Measurements from ENCODE around the gene ZBTB20.

ZBTB20 gene

DNA sequence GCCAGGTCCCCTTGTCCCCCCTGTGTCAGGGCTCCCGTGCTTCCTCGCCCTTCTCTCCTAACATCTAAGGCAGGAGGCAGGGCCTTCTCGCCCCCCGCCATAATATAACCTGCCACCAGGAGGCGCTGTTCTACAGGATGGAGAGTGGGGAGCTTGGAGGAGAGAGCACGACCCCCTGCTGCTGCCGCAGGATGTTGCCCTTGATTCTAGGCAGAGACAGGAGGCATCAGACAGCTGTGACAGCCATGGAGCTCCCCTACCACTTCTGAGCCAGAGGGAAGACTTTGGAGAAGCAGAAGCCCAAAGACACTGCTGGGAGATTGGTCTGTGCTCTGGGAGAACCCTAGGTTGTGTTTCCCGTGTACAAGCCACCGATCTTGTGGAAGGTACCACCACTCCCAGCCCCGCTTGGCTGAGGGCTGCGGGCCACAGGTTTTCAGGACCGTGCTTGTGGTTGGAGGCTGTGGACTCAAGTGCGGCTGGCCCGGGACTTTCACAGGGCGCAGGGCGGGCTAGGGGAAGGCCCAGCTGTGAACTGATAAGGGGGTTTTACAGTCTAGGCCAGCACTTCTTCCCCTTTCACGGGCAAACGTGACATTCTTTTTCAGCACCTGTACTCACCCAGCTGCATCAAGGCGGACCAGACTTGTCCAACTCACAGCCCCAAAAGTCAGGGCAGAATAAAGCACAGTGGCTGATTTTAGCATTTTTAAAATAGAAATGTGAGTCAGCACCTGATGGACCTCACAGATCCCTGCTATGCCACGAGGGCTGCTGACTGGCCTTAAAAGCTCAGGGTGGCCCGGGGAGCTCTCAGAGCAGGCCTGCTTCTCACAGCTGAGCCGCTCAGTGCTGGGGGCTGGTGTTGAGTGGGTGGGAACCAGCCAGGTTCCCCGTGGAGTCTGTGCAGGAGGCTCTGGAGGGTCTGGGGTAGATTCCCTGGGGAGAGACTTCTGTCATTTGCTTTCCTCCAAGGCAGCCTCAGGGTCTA is 855.9 kb downstream of the ZBTB20 start:
- Histone ChIP-seq H3K79me2 (ENCODE audit: control insufficient read depth, low read length) (no peaks in the 10 kb centered on the region), H3K4me3 (ENCODE audit: low read length) (peak overlapping the region; percentile 49), H3K4me1 (ENCODE audit: control insufficient read depth, low read length) (peaks cover 15% of the 10 kb centered on the region), H3K27ac (ENCODE audit: low read depth, low read length) (no peak overlapping the region), H3K9me2 (replicated peaks; ENCODE audit: control insufficient read depth, low read length) (no peaks in the 10 kb centered on the region), H3K9me3 (ENCODE audit: control insufficient read depth, insufficient read depth, low read length) (no peaks in the 10 kb centered on the region), H3K4me2 (ENCODE audit: low read length) (peak overlapping the region; percentile 61), H3F3A (ENCODE audit: control insufficient read depth, insufficient read depth) (no peaks in the 10 kb centered on the region), H3K36me3 (ENCODE audit: control insufficient read depth, low read length) (no peaks in the 10 kb centered on the region), H4K20me1 (ENCODE audit: control insufficient read depth, insufficient read depth, low read depth, low read length) (no peaks in the 10 kb centered on the region), H3K27me3 (ENCODE audit: control insufficient read depth, low read length) (no peaks in the 10 kb centered on the region)
- TF ChIP-seq, protein P1, sequence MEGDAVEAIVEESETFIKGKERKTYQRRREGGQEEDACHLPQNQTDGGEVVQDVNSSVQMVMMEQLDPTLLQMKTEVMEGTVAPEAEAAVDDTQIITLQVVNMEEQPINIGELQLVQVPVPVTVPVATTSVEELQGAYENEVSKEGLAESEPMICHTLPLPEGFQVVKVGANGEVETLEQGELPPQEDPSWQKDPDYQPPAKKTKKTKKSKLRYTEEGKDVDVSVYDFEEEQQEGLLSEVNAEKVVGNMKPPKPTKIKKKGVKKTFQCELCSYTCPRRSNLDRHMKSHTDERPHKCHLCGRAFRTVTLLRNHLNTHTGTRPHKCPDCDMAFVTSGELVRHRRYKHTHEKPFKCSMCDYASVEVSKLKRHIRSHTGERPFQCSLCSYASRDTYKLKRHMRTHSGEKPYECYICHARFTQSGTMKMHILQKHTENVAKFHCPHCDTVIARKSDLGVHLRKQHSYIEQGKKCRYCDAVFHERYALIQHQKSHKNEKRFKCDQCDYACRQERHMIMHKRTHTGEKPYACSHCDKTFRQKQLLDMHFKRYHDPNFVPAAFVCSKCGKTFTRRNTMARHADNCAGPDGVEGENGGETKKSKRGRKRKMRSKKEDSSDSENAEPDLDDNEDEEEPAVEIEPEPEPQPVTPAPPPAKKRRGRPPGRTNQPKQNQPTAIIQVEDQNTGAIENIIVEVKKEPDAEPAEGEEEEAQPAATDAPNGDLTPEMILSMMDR (IDR thresholded peaks at IDR 0.05; ENCODE audit: low read depth, low read length, poor library complexity, severe bottlenecking), result peak; percentile 98
- no peak for TF ChIP-seq EZH2phosphoT487 (IDR thresholded peaks at IDR 0.05; ENCODE audit: borderline replicate concordance, low read length)

DNA sequence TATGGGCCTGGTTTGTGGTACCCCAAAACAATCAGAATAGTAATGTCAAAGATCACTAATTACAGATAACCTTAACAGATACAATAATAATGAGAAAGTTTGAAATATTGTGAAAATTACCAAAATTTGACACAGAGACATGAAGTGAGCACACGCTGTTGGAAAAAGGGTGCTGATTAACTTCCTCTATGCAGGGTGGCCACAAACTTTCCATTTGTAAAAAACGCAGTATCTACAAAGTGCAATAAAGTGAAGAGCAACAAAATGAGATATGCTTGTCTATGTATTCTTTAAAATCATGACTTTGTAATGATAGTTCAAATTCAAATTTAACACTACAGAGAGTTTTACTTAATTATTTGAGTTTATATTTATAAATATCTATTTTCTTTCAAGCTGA is 860.8 kb downstream of the ZBTB20 start:
- no peaks in the 10 kb centered on the region for H3F3A ChIP-seq (ENCODE audit: control insufficient read depth, insufficient read depth)
- TF ChIP-seq, protein P1 (IDR thresholded peaks at IDR 0.05; ENCODE audit: low read depth, low read length, poor library complexity, severe bottlenecking), result no peak
- no peak for TF ChIP-seq EZH2phosphoT487 (IDR thresholded peaks at IDR 0.05; ENCODE audit: borderline replicate concordance, low read length)
- H3K4me3 ChIP-seq (ENCODE audit: low read length), result no peak overlapping the region
- H3K27ac ChIP-seq (ENCODE audit: low read depth, low read length), result no peak overlapping the region
- H4K20me1 ChIP-seq (ENCODE audit: control insufficient read depth, insufficient read depth, low read depth, low read length), result no peaks in the 10 kb centered on the region
- H3K36me3 ChIP-seq (ENCODE audit: control insufficient read depth, low read length), result no peaks in the 10 kb centered on the region
- no peaks in the 10 kb centered on the region for H3K27me3 ChIP-seq (ENCODE audit: control insufficient read depth, low read length)
- no peaks in the 10 kb centered on the region for H3K79me2 ChIP-seq (ENCODE audit: control insufficient read depth, low read length)
- no peaks in the 10 kb centered on the region for H3K9me2 ChIP-seq (replicated peaks; ENCODE audit: control insufficient read depth, low read length)
- H3K9me3 ChIP-seq (ENCODE audit: control insufficient read depth, insufficient read depth, low read length), result no peaks in the 10 kb centered on the region
- H3K4me1 ChIP-seq (ENCODE audit: control insufficient read depth, low read length), result peaks cover 10% of the 10 kb centered on the region
- no peak overlapping the region for H3K4me2 ChIP-seq (ENCODE audit: low read length)

DNA sequence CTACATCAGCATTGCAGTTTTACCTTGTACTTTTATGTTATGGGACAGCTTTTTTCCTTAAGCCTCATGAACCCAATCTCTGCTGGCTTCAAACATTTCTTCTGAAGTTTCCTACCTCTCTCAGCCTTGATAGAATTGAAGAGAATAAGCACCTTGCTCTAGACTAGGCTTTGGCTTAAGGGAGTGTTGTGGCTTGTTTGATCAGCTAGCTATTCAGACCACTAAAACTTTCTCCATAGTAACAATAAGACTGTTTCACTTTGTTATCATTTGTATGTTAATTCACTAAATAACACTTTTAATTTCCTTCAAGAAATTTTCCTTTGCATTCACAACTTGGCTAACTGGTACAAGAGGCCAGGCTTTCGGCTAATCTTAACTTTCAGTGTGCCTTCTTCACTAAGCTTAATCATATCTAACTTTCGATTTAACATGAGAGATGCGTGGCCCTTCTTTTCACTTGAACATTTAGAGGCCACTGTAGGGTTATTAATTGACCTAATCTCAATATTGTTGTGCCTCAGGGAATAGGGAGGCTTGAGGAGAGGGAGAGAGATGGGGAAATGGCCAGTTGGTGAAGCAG is 861.3 kb downstream of the ZBTB20 start:
- H4K20me1 ChIP-seq (ENCODE audit: control insufficient read depth, insufficient read depth, low read depth, low read length), result no peaks in the 10 kb centered on the region
- H3K36me3 ChIP-seq (ENCODE audit: control insufficient read depth, low read length), result no peaks in the 10 kb centered on the region
- no peaks in the 10 kb centered on the region for H3K79me2 ChIP-seq (ENCODE audit: control insufficient read depth, low read length)
- H3K27ac ChIP-seq (ENCODE audit: low read depth, low read length), result no peak overlapping the region
- no peaks in the 10 kb centered on the region for H3F3A ChIP-seq (ENCODE audit: control insufficient read depth, insufficient read depth)
- H3K4me3 ChIP-seq (ENCODE audit: low read length), result no peak overlapping the region
- H3K4me1 ChIP-seq (ENCODE audit: control insufficient read depth, low read length), result peaks cover 4% of the 10 kb centered on the region
- no peaks in the 10 kb centered on the region for H3K9me3 ChIP-seq (ENCODE audit: control insufficient read depth, insufficient read depth, low read length)
- H3K9me2 ChIP-seq (replicated peaks; ENCODE audit: control insufficient read depth, low read length), result no peaks in the 10 kb centered on the region
- no peak overlapping the region for H3K4me2 ChIP-seq (ENCODE audit: low read length)
- H3K27me3 ChIP-seq (ENCODE audit: control insufficient read depth, low read length), result no peaks in the 10 kb centered on the region
- TF ChIP-seq EZH2phosphoT487 (IDR thresholded peaks at IDR 0.05; ENCODE audit: borderline replicate concordance, low read length), result no peak
- TF ChIP-seq, protein P1 (IDR thresholded peaks at IDR 0.05; ENCODE audit: low read depth, low read length, poor library complexity, severe bottlenecking), result no peak
